H9 (cell line): ENCODE measurements around the gene ADGRL3. TPM values are rescaled to one million over a fixed set of nuclear protein-coding genes. Genes with fewer than 3 reads are reported as not detected.

ENCODE experiments used
- DNase-seq: peaks from one replicate; pipeline ENCODE4 v3.0.0-alpha.2; 2017
- H2AFZ ChIP-seq: one replicate; pipeline ENCODE4 v1.6.1; 2013; ENCODE audit warnings: mild to moderate bottlenecking, low read length, control low read depth, moderate library complexity
- H2AK5ac ChIP-seq: 2 replicates; pipeline ENCODE4 v1.6.1; 2013; ENCODE audit warnings: low read length, control low read depth, mixed read lengths; ENCODE audit not compliant: insufficient read length
- H2BK120ac ChIP-seq: one replicate; pipeline ENCODE4 v1.6.1; 2013; ENCODE audit warnings: low read depth, mild to moderate bottlenecking, low read length, control low read depth, inconsistent platforms; ENCODE audit not compliant: poor library complexity, severe bottlenecking
- H2BK12ac ChIP-seq: 2 replicates; pipeline ENCODE4 v1.6.1; 2013; ENCODE audit warnings: low read length, control low read depth, mixed read lengths, low read depth; ENCODE audit not compliant: insufficient read length
- H2BK15ac ChIP-seq: 2 replicates; pipeline ENCODE4 v1.6.1; 2013; ENCODE audit warnings: low read depth, low read length, control low read depth
- H2BK20ac ChIP-seq: one replicate; pipeline ENCODE4 v1.6.1; 2013; ENCODE audit warnings: low read depth, mild to moderate bottlenecking, low read length, control low read depth, inconsistent platforms; ENCODE audit not compliant: poor library complexity, severe bottlenecking
- H2BK5ac ChIP-seq: 2 replicates; pipeline ENCODE4 v1.6.1; 2013; ENCODE audit warnings: low read length, control low read depth, mixed read lengths; ENCODE audit not compliant: insufficient read length
- H3K14ac ChIP-seq: 2 replicates; pipeline ENCODE4 v1.6.1; 2013; ENCODE audit warnings: low read length, control low read depth; ENCODE audit not compliant: insufficient read depth
- H3K18ac ChIP-seq: 2 replicates; pipeline ENCODE4 v1.6.1; 2013; ENCODE audit warnings: low read depth, mild to moderate bottlenecking, mixed read lengths, low read length, control low read depth; ENCODE audit not compliant: insufficient read length
- H3K23ac ChIP-seq: 2 replicates; pipeline ENCODE4 v1.6.1; 2013; ENCODE audit warnings: low read length, control low read depth, mixed read lengths, low read depth; ENCODE audit not compliant: insufficient read length
- H3K23me2 ChIP-seq: 2 replicates; pipeline ENCODE4 v1.6.1; 2013; ENCODE audit warnings: low read depth, mild to moderate bottlenecking, mixed read lengths, low read length, control low read depth; ENCODE audit not compliant: insufficient read length, poor library complexity, severe bottlenecking
- H3K27ac ChIP-seq: 2 replicates; pipeline ENCODE4 v1.5.1; 2013; ENCODE audit warnings: low read length, control low read depth, mixed read lengths, low read depth; ENCODE audit not compliant: insufficient read length
- H3K27me3 ChIP-seq: 2 replicates; pipeline ENCODE4 v1.6.1; 2013; ENCODE audit warnings: low read length, control low read depth, inconsistent platforms; ENCODE audit not compliant: insufficient read depth
- H3K4ac ChIP-seq: 2 replicates; pipeline ENCODE4 v1.6.1; 2013; ENCODE audit warnings: low read depth, mild to moderate bottlenecking, control low read depth, inconsistent platforms, low read length, moderate library complexity
- H3K4me1 ChIP-seq: 2 replicates; pipeline ENCODE4 v1.6.1; 2013; ENCODE audit warnings: low read length, control low read depth, inconsistent platforms; ENCODE audit not compliant: insufficient read depth
- H3K4me2 ChIP-seq: 2 replicates; pipeline ENCODE4 v1.6.1; 2013; ENCODE audit warnings: low read length, control low read depth, mixed read lengths; ENCODE audit not compliant: insufficient read length, insufficient read depth
- H3K56ac ChIP-seq: 2 replicates; pipeline ENCODE4 v1.6.1; 2013; ENCODE audit warnings: low read depth, mild to moderate bottlenecking, mixed read lengths, low read length, control low read depth; ENCODE audit not compliant: insufficient read length
- H3K79me1 ChIP-seq: 2 replicates; pipeline ENCODE4 v1.6.1; 2013; ENCODE audit warnings: low read depth, mild to moderate bottlenecking, moderate library complexity, low read length, control low read depth, inconsistent platforms; ENCODE audit not compliant: insufficient read depth, poor library complexity, severe bottlenecking
- H3K79me2 ChIP-seq: 2 replicates; pipeline ENCODE4 v1.6.1; 2013; ENCODE audit warnings: low read length, control low read depth, inconsistent platforms; ENCODE audit not compliant: insufficient read depth
- H3K9ac ChIP-seq: 2 replicates; pipeline ENCODE4 v1.6.1; 2013; ENCODE audit warnings: low read length, control low read depth, mixed read lengths; ENCODE audit not compliant: insufficient read length; ENCODE audit errors: extremely low read depth
- H3K9me3 ChIP-seq: one replicate; pipeline ENCODE4 v1.6.1; 2013; ENCODE audit warnings: low read depth, low read length, inconsistent platforms; ENCODE audit not compliant: control insufficient read depth
- H3T11ph ChIP-seq: one replicate; pipeline ENCODE4 v1.6.1; 2013; ENCODE audit warnings: mild to moderate bottlenecking, low read length, control low read depth, inconsistent platforms
- H4K20me1 ChIP-seq: one replicate; pipeline ENCODE4 v1.6.1; 2013; ENCODE audit not compliant: control insufficient read depth, insufficient read length, insufficient read depth
- H4K5ac ChIP-seq: 2 replicates; pipeline ENCODE4 v1.6.1; 2013; ENCODE audit warnings: low read depth, mild to moderate bottlenecking, mixed read lengths, low read length, control low read depth; ENCODE audit not compliant: insufficient read length
- H4K8ac ChIP-seq: replicated peaks from 2 replicates; pipeline ENCODE4 v1.6.1; 2013; ENCODE audit warnings: low read length, control low read depth, mixed read lengths, low read depth; ENCODE audit not compliant: insufficient read length
- H4K91ac ChIP-seq: 2 replicates; pipeline ENCODE4 v1.6.1; 2013; ENCODE audit warnings: low read depth, mild to moderate bottlenecking, moderate library complexity, mixed read lengths, low read length, control low read depth; ENCODE audit not compliant: insufficient read length
- H3K27ac Mint-ChIP-seq, 3 experiments: 2 replicates in 2 of 3; 3 replicates in 1 of 3; pipeline ENCODE4 v1.8.0; 2020 to 2021; ENCODE audit warnings: mixed read lengths in 3 of 3, mild to moderate bottlenecking in 1 of 3, moderate library complexity in 1 of 3
- H3K27me3 Mint-ChIP-seq: 2 replicates; pipeline ENCODE4 v1.8.0; 2021; ENCODE audit warnings: low read depth, mild to moderate bottlenecking, moderate library complexity, mixed read lengths
- H3K36me3 Mint-ChIP-seq, 3 experiments: 2 replicates in 2 of 3; 3 replicates in 1 of 3; pipeline ENCODE4 v1.8.0; 2020 to 2021; ENCODE audit warnings: low read depth in 3 of 3, mixed read lengths in 3 of 3; ENCODE audit not compliant: insufficient read depth in 1 of 3
- H3K4me1 Mint-ChIP-seq, 2 experiments: 2 replicates each; pipeline ENCODE4 v1.8.0; 2020; ENCODE audit warnings: mixed read lengths in 2 of 2
- H3K4me3 Mint-ChIP-seq, 2 experiments: 2 replicates in 1 of 2; 3 replicates in 1 of 2; pipeline ENCODE4 v1.8.0; 2020 to 2021; ENCODE audit warnings: mild to moderate bottlenecking in 2 of 2, mixed read lengths in 2 of 2, moderate library complexity in 1 of 2
- H3K9me3 Mint-ChIP-seq, 2 experiments: 2 replicates in 1 of 2; 3 replicates in 1 of 2; pipeline ENCODE4 v1.8.0; 2020; ENCODE audit warnings: mild to moderate bottlenecking in 2 of 2, mixed read lengths in 2 of 2, moderate library complexity in 1 of 2
- WGBS: extraction: QIAGEN DNeasy Blood & Tissue Kit; methylation state at CpG from one replicate; pipeline ENCODE4 v1.1.7; 2013; ENCODE audit warnings: missing lambda C conversion rate, low lambda C conversion rate, mixed read lengths; ENCODE audit not compliant: insufficient read length; ENCODE audit errors: extremely low coverage; 5-methylcytosine and 5-hydroxymethylcytosine counted together
- total RNA-seq: library from RNA; stranded (reverse); gene quantifications from 2 replicates; pipeline ENCODE4 v1.2.1, GENCODE V29; 2021
- TF ChIP-seq, protein P1 (sequence below): fragments of 200-600 bp; sonication (generic); conservative IDR thresholded peaks from 3 replicates; pipeline ENCODE4 v1.8.0; 2021; ENCODE audit warnings: antibody characterized with exemption, mild to moderate bottlenecking

The ADGRL3 gene
- total RNA-seq, 1 experiment from 2014 or later, result 5.9 TPM

DNA sequence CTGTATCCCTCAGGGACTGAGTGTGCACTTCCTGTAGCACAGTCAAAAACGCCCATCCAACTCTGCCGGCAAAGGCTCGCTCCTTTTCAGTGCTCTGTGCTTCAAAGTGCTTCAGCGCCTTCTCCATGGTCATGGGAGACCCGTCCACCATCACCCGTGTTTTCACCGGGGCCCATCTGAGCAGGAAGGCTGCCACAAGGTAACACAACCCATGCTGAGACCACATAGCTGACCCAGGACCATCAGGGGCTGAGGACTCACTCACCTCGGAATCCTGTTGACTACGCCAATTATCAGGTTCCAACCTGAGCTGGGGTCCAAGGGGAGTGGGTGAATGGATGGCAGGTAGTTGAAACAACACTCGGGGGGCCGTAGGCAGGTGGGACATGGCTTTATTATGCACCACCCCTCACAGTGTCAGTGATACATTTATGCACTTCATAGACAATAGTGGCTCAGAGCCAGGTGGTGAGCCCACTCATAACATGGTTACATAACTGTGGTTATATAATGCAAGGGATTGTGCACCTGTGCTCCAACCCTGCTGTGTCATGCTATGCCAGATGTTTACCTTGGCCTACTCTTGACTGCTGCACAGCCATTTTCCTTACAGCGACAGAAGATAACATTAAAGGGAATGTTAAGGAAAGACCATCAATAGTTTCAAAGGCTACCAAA lies 227.8 kb downstream of the ADGRL3 start:
- TF ChIP-seq, protein P1, sequence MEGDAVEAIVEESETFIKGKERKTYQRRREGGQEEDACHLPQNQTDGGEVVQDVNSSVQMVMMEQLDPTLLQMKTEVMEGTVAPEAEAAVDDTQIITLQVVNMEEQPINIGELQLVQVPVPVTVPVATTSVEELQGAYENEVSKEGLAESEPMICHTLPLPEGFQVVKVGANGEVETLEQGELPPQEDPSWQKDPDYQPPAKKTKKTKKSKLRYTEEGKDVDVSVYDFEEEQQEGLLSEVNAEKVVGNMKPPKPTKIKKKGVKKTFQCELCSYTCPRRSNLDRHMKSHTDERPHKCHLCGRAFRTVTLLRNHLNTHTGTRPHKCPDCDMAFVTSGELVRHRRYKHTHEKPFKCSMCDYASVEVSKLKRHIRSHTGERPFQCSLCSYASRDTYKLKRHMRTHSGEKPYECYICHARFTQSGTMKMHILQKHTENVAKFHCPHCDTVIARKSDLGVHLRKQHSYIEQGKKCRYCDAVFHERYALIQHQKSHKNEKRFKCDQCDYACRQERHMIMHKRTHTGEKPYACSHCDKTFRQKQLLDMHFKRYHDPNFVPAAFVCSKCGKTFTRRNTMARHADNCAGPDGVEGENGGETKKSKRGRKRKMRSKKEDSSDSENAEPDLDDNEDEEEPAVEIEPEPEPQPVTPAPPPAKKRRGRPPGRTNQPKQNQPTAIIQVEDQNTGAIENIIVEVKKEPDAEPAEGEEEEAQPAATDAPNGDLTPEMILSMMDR, result no peak
- no peak overlapping the region for H2BK5ac ChIP-seq
- no peaks in the 10 kb centered on the region for H3K4me1 ChIP-seq
- no CpG with 5 or more reads among the region's 12 CpGs for WGBS
- no peak overlapping the region for H3K18ac ChIP-seq
- H4K20me1 ChIP-seq, result no peaks in the 10 kb centered on the region
- no peaks in the 10 kb centered on the region for H3K27me3 ChIP-seq
- no peak overlapping the region for H2BK15ac ChIP-seq
- H3K4me1 Mint-ChIP-seq, result no peaks in the 10 kb centered on the region
- peak overlapping the region in 1 of 3 experiments; percentile 90; a peak in 2 of 7 replicates for H3K27ac Mint-ChIP-seq
- H3K9ac ChIP-seq, result no peak overlapping the region
- H3K23me2 ChIP-seq, result no peaks in the 10 kb centered on the region
- H3K56ac ChIP-seq, result no peak overlapping the region
- no peak overlapping the region for H4K8ac ChIP-seq
- peaks cover 8 to 11% of the 10 kb centered on the region in 2 experiments; a peak in 4 of 5 replicates for H3K9me3 Mint-ChIP-seq
- H3K27me3 Mint-ChIP-seq, result no peaks in the 10 kb centered on the region; the same call in 1 of the 2 replicates
- no peak overlapping the region for H2BK120ac ChIP-seq
- no peaks in the 10 kb centered on the region for H3K79me2 ChIP-seq
- H3K27ac ChIP-seq, result no peak overlapping the region
- no peak overlapping the region for H2BK12ac ChIP-seq
- no peak overlapping the region for H3K23ac ChIP-seq
- no peaks in the 10 kb centered on the region for H3K9me3 ChIP-seq
- no peak overlapping the region for H3K4me2 ChIP-seq
- H2AK5ac ChIP-seq, result no peak overlapping the region
- no peaks in the 10 kb centered on the region for H3K79me1 ChIP-seq
- no peak overlapping the region for H2AFZ ChIP-seq
- peaks cover 0 to 22% (median 17%) of the 10 kb centered on the region in 3 experiments; a peak in 5 of 7 replicates for H3K36me3 Mint-ChIP-seq
- no peak overlapping the region for H3T11ph ChIP-seq
- H3K4ac ChIP-seq, result no peak overlapping the region
- no peak for DNase-seq
- no peak overlapping the region for H2BK20ac ChIP-seq
- H3K14ac ChIP-seq, result no peak overlapping the region; the same call in 1 of the 2 replicates
- no peak overlapping the region for H3K4me3 Mint-ChIP-seq
- H4K91ac ChIP-seq, result no peak overlapping the region
- H4K5ac ChIP-seq, result no peak overlapping the region
